ENCODE data around the gene CCM2.

DNA sequence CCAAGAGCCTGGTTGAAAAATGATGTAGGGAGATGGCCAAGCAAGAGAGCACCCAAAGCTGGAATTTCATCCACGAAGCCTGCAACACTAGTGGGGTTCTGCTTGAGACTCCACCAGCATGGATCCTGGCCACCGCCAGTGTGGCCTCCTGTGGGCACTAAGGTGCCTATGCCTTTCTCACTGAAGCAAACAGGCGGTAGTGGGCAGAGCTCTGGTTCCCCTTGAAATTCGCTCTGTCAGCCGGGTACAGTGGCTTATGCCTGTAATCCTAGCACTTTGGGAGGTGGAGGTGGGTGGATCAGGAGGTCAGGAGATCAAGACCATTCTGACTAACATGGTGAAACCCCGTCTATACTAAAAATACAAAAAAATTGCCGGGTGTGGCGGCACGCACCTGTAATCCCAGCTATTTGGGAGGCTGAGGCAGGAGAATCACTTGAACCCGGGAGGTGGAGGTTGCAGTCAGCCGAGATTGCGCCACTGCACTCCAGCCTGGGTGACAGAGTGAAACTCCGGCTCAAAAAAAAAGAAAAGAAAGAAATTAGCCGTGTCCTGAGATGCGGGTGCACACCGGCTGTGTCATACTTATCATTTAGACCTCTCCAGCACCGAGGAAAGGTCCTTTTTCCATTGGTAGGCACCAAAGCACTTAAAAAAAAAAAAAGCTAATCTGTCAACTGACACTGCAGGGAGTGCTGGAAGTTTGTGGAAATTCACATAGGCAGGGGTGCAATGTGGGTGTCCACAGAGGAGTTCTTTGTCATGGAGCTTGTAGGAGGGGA, 28.3 kb downstream of the CCM2 start:
- no peak for TF ChIP-seq POLR2A (IDR thresholded peaks at IDR 0.05)
- TF ChIP-seq, protein P1, sequence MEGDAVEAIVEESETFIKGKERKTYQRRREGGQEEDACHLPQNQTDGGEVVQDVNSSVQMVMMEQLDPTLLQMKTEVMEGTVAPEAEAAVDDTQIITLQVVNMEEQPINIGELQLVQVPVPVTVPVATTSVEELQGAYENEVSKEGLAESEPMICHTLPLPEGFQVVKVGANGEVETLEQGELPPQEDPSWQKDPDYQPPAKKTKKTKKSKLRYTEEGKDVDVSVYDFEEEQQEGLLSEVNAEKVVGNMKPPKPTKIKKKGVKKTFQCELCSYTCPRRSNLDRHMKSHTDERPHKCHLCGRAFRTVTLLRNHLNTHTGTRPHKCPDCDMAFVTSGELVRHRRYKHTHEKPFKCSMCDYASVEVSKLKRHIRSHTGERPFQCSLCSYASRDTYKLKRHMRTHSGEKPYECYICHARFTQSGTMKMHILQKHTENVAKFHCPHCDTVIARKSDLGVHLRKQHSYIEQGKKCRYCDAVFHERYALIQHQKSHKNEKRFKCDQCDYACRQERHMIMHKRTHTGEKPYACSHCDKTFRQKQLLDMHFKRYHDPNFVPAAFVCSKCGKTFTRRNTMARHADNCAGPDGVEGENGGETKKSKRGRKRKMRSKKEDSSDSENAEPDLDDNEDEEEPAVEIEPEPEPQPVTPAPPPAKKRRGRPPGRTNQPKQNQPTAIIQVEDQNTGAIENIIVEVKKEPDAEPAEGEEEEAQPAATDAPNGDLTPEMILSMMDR (IDR thresholded peaks at IDR 0.05), result no peak

All from tibial nerve (tissue), 3 donors.